Pancreas (tissue), 10 donors: Measurements from ENCODE around the gene TNIK. TPM values are rescaled to one million over a fixed set of nuclear protein-coding genes. Genes with fewer than 3 reads are reported as not detected.

Experiments
- ATAC-seq, 4 donors: fragments of 200-7000 bp; cut with Tn5 transposase; one replicate each; pipeline versions ENCODE4 v1.8.0 to v1.9.1; 2020; ENCODE audit warnings: mild to moderate bottlenecking in 4 of 4, moderate library complexity in 4 of 4
- DNase-seq, 6 donors: peaks; one replicate each; pipeline ENCODE4 v3.0.0-alpha.2; 2020
- FAIRE-seq: peaks from 2 replicates; lab custom pipeline; 2012; peaks lifted over from hg19 to GRCh38; lab: Jason Lieb, UNC
- H3K27ac ChIP-seq, 4 donors: fragments of 200-600 bp; sonication (generic); 1 replicate in 3 of 4; 2 replicates in 1 of 4; pipeline versions ENCODE4 v1.5.0 to v1.8.0; 2020
- H3K27me3 ChIP-seq, 4 donors: fragments of 200-600 bp; one replicate each; pipeline ENCODE4 v1.8.0; 2021
- H3K36me3 ChIP-seq, 3 donors: fragments of 200-600 bp; sonication (generic) in 1 of 3; one replicate each; pipeline versions ENCODE4 v1.5.0 to v1.8.0; 2020 to 2021
- H3K4me1 ChIP-seq, 3 donors: fragments of 200-600 bp; one replicate each; pipeline ENCODE4 v1.8.0; 2021
- H3K4me3 ChIP-seq, 4 donors: fragments of 200-600 bp; sonication (generic) in 2 of 4; one replicate each; pipeline versions ENCODE4 v1.5.0 to v1.8.0; 2020 to 2021
- H3K9me3 ChIP-seq, 4 donors: fragments of 200-600 bp; one replicate each; pipeline ENCODE4 v1.8.0; 2021
- CTCF ChIP-seq, 4 donors: fragments of 200-600 bp; sonication (generic) in 3 of 4; IDR thresholded peaks; one replicate each; pipeline versions ENCODE4 v1.5.0 to v1.8.0; 2021; ENCODE audit warnings: antibody characterized with exemption in 4 of 4
- WGBS, 2 donors: extraction: QIAGEN DNeasy Blood & Tissue Kit; methylation state at CpG; one replicate each; pipeline ENCODE4 v1.1.7; 2013; 5-methylcytosine and 5-hydroxymethylcytosine counted together
- intact Hi-C, 3 donors: fragments of 100-400 bp; cut with DNase I; formaldehyde crosslinking; loops; one replicate each; pipeline versions ENCODE4 v1.11.1 to v1.14.2; 2022
- polyA plus RNA-seq, 2 donors: library from polyadenylated mRNA; stranded (reverse); fragments of 200-250 nt; gene quantifications; one replicate each; pipeline ENCODE4 v1.2.3, GENCODE V29; 2013
- total RNA-seq, 6 donors: library from RNA; stranded (reverse); fragmentation: NEBNext Ultra II Directional in 4 of 6; extraction: Animal tissue kit (Norgen Biotek cat#: 25700) in 4 of 6; gene quantifications; one replicate each; pipeline versions ENCODE4 v1.2.1 to v1.2.4, GENCODE V29; 2021 to 2023
- donor health status: healthy with polysubstance abuse.
- donor health status: DM: no; HTN: no; CAD: no; lungs with moderate emphysema.
- donor health status: DM: no; HTN: no; CAD: no.
- donor health status: control.
- donor health status: control.
- donor health status: Bipolar disorder and iron deficiency.
- donor health status: DM: yes; HTN: yes; CAD: no.
- donor health status: DM: no; HTN: no; CAD: no.
- donor health status: DM: no; HTN: no; CAD: no.
- donor health status: DM: yes; HTN: yes; CAD: no.

TNIK gene
- total and polyA plus RNA-seq, 8 donors, result 3.5 to 13.6 (median 5.8) TPM

DNA sequence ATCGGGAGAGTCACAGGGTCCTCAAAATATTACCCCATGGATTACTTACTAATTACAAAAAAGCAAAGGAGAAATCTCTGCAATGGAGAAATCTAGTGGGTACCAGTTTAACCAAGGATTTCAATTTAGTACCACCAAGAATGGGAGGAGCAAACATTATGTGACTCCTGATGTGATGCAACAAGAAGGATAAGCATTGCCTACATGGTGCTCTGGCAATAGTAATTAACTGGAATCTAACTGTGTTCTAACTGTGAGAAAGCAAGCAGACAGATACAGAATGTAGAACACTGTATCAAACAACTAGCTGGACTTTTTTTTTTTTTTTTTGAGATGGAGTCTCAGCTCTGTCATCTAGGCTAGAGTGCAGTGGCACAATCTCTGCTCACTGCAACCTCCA is 159.2 kb downstream of the TNIK start:
- intact Hi-C loops, result no loop called here
- H3K9me3 ChIP-seq, result no peaks in the 10 kb centered on the region
- no peak for ATAC-seq
- no peaks in the 10 kb centered on the region for H3K36me3 ChIP-seq
- peaks cover 2 to 7% (median 3%) of the 10 kb centered on the region in 3 donors for H3K4me1 ChIP-seq
- 97 to 100% methylated on average over 1 of the region's 1 CpG for WGBS, 2 donors
- no peak overlapping the region for H3K27ac ChIP-seq
- no peak for DNase-seq
- no peak for FAIRE-seq
- no peak overlapping the region for H3K4me3 ChIP-seq
- TF ChIP-seq CTCF (IDR thresholded peaks at IDR 0.05), result no peak
- H3K27me3 ChIP-seq, result no peaks in the 10 kb centered on the region

DNA sequence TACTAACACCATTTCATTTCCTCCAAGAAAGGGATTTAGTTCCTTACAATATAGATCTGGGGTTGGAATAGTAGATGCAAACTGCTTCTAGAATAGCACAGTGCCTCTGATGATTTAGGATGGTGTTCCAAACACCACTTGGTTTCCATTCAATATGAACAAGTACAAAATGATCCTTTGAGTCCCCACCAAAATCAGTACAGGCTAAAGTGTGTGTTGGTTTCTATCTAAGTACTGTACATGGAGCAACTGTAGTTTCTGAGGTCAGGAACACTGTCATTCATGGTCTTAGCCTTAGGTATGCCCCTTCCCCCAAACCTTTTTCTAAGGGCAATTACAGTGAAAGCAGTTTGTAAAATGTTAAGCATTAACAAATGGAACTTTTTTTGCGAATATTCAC is 162.3 kb downstream of the TNIK start:
- H3K27ac ChIP-seq, result no peak overlapping the region
- DNase-seq, result no peak
- peaks cover 7 to 14% (median 8%) of the 10 kb centered on the region in 3 donors for H3K4me1 ChIP-seq
- no peaks in the 10 kb centered on the region for H3K27me3 ChIP-seq
- 49 to 55% methylated on average over 1 of the region's 1 CpG for WGBS, 2 donors
- intact Hi-C loops, result no loop called here
- ATAC-seq, result no peak
- H3K36me3 ChIP-seq, result no peaks in the 10 kb centered on the region
- no peaks in the 10 kb centered on the region for H3K9me3 ChIP-seq
- FAIRE-seq, result no peak
- H3K4me3 ChIP-seq, result no peak overlapping the region
- TF ChIP-seq CTCF (IDR thresholded peaks at IDR 0.05), result no peak

DNA sequence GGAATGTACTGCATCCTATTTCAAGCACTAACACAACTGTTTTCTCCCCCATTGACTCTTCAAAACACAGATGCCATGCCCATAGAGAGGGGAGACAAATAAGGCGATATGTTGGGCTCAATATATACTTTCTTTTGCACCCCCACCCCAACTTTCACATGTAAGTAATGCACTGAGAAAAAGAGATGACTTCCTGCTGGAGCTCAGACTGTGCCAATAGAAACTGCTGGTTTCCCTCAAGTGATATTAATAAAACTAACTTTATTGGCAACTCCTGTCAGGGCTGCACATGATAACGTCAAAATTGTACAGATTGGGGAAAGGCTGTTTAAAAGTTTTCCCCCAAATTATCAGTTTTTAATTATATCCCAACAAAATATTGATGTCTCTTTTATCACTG is 163.0 kb downstream of the TNIK start:
- no peak for DNase-seq
- intact Hi-C loops, result no loop called here
- no peak overlapping the region for H3K27ac ChIP-seq
- H3K36me3 ChIP-seq, result no peaks in the 10 kb centered on the region
- H3K4me1 ChIP-seq, result peaks cover 7 to 14% (median 8%) of the 10 kb centered on the region in 3 donors
- ATAC-seq, result no peak
- TF ChIP-seq CTCF (IDR thresholded peaks at IDR 0.05), result no peak
- no peak for FAIRE-seq
- WGBS, 2 donors, result 75 to 79% methylated on average over 2 of the region's 2 CpGs
- H3K27me3 ChIP-seq, result no peaks in the 10 kb centered on the region
- no peak overlapping the region for H3K4me3 ChIP-seq
- H3K9me3 ChIP-seq, result no peaks in the 10 kb centered on the region

- intact Hi-C loops, result no loop called here
- Histone ChIP-seq H3K36me3 (no peaks in the 10 kb centered on the region), H3K4me1 (peaks cover 7 to 14% (median 8%) of the 10 kb centered on the region in 3 donors), H3K27me3 (no peaks in the 10 kb centered on the region), H3K9me3 (no peaks in the 10 kb centered on the region), H3K27ac (peak overlapping the region in 1 of 4 donors; percentile 24), H3K4me3 (no peak overlapping the region)
- no peak for TF ChIP-seq CTCF (IDR thresholded peaks at IDR 0.05)
- 50 to 52% methylated on average over 5 of the region's 5 CpGs for WGBS, 2 donors
- ATAC-seq (peak in 2 of 4 donors; percentile 31 to 65), DNase-seq (no peak), FAIRE-seq (no peak)
These were observed 164.5 kb downstream of the TNIK start for GRCh38 chr3:171295484-171296373.
